IMR-90 (cell line): Measurements from ENCODE around the gene SPI1. TPM values are rescaled to one million over a fixed set of nuclear protein-coding genes. Genes with fewer than 3 reads are reported as not detected.

Experiments used
- ATAC-seq: fragments of 200-7000 bp; cut with Tn5 transposase; 2 replicates; pipeline ENCODE4 v1.9.1; 2020; ENCODE audit warnings: low read depth, mild to moderate bottlenecking, moderate library complexity
- BruUV-seq: library from RNA; stranded (reverse); fragments of 400-500 nt; replicated peaks from 2 replicates; lab custom pipeline; 2021; lab: Mats Ljungman, UMichigan
- CTCF ChIA-PET: fragments of 300-600 bp; formaldehyde crosslinking; extraction: SDS; loops from one replicate; lab custom pipeline; 2021; ENCODE audit warnings: antibody characterized with exemption; lab: Yijun Ruan, JAX
- POLR2A ChIA-PET: fragments of 300-600 bp; sonication (Branson Sonifier 250); formaldehyde crosslinking; loops from one replicate; lab custom pipeline; 2022; ENCODE audit warnings: antibody characterized with exemption; ENCODE audit not compliant: unreplicated experiment; lab: Charles Lee
- DNase-seq: peaks from one replicate; pipeline ENCODE4 v3.0.0; 2013
- H2AFZ ChIP-seq: replicated peaks from 2 replicates; pipeline ENCODE3; 2013; ENCODE audit warnings: low read length, mild to moderate bottlenecking; ENCODE audit not compliant: poor library complexity
- H2AK5ac ChIP-seq: 2 replicates; pipeline ENCODE4 v1.6.1; 2013; ENCODE audit warnings: low read depth, low read length, inconsistent platforms
- H2AK9ac ChIP-seq: replicated peaks from 2 replicates; pipeline ENCODE3; 2013; ENCODE audit warnings: mild to moderate bottlenecking, low read depth, low read length, moderate library complexity; ENCODE audit not compliant: poor library complexity
- H2BK120ac ChIP-seq: 2 replicates; pipeline ENCODE4 v1.6.1; 2013; ENCODE audit warnings: low read depth, low read length, inconsistent platforms
- H2BK15ac ChIP-seq: 3 replicates; pipeline ENCODE4 v1.6.1; 2013; ENCODE audit warnings: low read depth, low read length, inconsistent platforms
- H2BK20ac ChIP-seq: 2 replicates; pipeline ENCODE4 v1.6.1; 2013; ENCODE audit warnings: low read depth, mild to moderate bottlenecking, inconsistent platforms, low read length, moderate library complexity
- H2BK5ac ChIP-seq: 2 replicates; pipeline ENCODE4 v1.6.1; 2013; ENCODE audit warnings: mild to moderate bottlenecking, low read depth, low read length, inconsistent platforms; ENCODE audit not compliant: poor library complexity, severe bottlenecking
- H3K14ac ChIP-seq: replicated peaks from 2 replicates; pipeline ENCODE4 v1.6.1; 2013; ENCODE audit warnings: low read depth, low read length, inconsistent platforms
- H3K18ac ChIP-seq: 2 replicates; pipeline ENCODE4 v1.6.1; 2013; ENCODE audit warnings: low read depth, low read length, control low read depth
- H3K23ac ChIP-seq: 2 replicates; pipeline ENCODE4 v1.6.1; 2013; ENCODE audit warnings: low read depth, low read length, inconsistent platforms
- H3K27ac ChIP-seq: 2 replicates; pipeline ENCODE4 v1.5.1; 2013; ENCODE audit warnings: mild to moderate bottlenecking, control low read depth, low read length; ENCODE audit not compliant: insufficient read depth
- H3K27me3 ChIP-seq: 2 replicates; pipeline ENCODE4 v1.6.1; 2013; ENCODE audit warnings: low read length; ENCODE audit not compliant: control insufficient read depth, insufficient read depth
- H3K36me3 ChIP-seq: 2 replicates; pipeline ENCODE4 v1.6.1; 2013; ENCODE audit warnings: low read length, mixed read lengths; ENCODE audit not compliant: control insufficient read depth, insufficient read depth
- H3K4ac ChIP-seq: 2 replicates; pipeline ENCODE4 v1.6.1; 2013; ENCODE audit warnings: low read depth, low read length, inconsistent platforms
- H3K4me1 ChIP-seq: 2 replicates; pipeline ENCODE4 v1.6.1; 2013; ENCODE audit warnings: low read length, mixed read lengths; ENCODE audit not compliant: control insufficient read depth, insufficient read depth
- H3K4me2 ChIP-seq: 2 replicates; pipeline ENCODE4 v1.6.1; 2013; ENCODE audit warnings: low read depth, mild to moderate bottlenecking, control low read depth, low read length, moderate library complexity
- H3K4me3 ChIP-seq: 2 replicates; pipeline ENCODE4 v1.5.1; 2013; ENCODE audit warnings: low read depth, mild to moderate bottlenecking, control low read depth, low read length, moderate library complexity; ENCODE audit not compliant: insufficient read depth
- H3K56ac ChIP-seq: 2 replicates; pipeline ENCODE4 v1.6.1; 2013; ENCODE audit warnings: low read length, inconsistent platforms; ENCODE audit not compliant: insufficient read depth; ENCODE audit errors: extremely low read depth
- H3K79me1 ChIP-seq, 2 experiments: 2 replicates each; pipeline ENCODE4 v1.6.1; 2013; ENCODE audit warnings: low read length in 2 of 2, inconsistent platforms in 1 of 2, low read depth in 1 of 2
- H3K9ac ChIP-seq: 2 replicates; pipeline ENCODE4 v1.6.1; 2013; ENCODE audit warnings: low read depth, low read length, control low read depth
- H3K9me1 ChIP-seq: 2 replicates; pipeline ENCODE4 v1.6.1; 2013; ENCODE audit warnings: low read length, inconsistent platforms; ENCODE audit not compliant: insufficient read depth
- H3K9me3 ChIP-seq: 2 replicates; pipeline ENCODE4 v1.6.1; 2013; ENCODE audit warnings: low read length; ENCODE audit not compliant: control insufficient read depth, insufficient read depth
- H4K20me1 ChIP-seq: 2 replicates; pipeline ENCODE4 v1.6.1; 2013; ENCODE audit warnings: low read length, inconsistent platforms; ENCODE audit not compliant: insufficient read depth
- H4K5ac ChIP-seq: 2 replicates; pipeline ENCODE4 v1.6.1; 2013; ENCODE audit warnings: mild to moderate bottlenecking, low read depth, low read length, control low read depth
- H4K8ac ChIP-seq, 2 experiments: 2 replicates each; pipeline ENCODE4 v1.6.1; 2013; ENCODE audit warnings: low read depth in 2 of 2, low read length in 2 of 2, control low read depth in 1 of 2, inconsistent platforms in 1 of 2
- H4K91ac ChIP-seq: 2 replicates; pipeline ENCODE4 v1.6.1; 2013; ENCODE audit warnings: low read depth, low read length, inconsistent platforms; ENCODE audit not compliant: insufficient read depth
- CHD1 ChIP-seq: IDR thresholded peaks from 2 replicates; pipeline ENCODE4 v1.6.1; 2012; ENCODE audit warnings: low read depth, low read length, improper control_type of control experiment
- CTCF ChIP-seq: conservative IDR thresholded peaks from 2 replicates; pipeline ENCODE4 v1.5.1; 2012; ENCODE audit warnings: mild to moderate bottlenecking, low read depth, low read length, improper control_type of control experiment
- ELK1 ChIP-seq: fragments of 150-350 bp; IDR thresholded peaks from 2 replicates; pipeline ENCODE4 v1.6.1; 2016; ENCODE audit warnings: low read depth, mild to moderate bottlenecking, low read length, moderate library complexity, borderline replicate concordance
- FOS ChIP-seq: fragments of 150-350 bp; IDR thresholded peaks from 2 replicates; pipeline ENCODE4 v1.6.1; 2016; ENCODE audit warnings: low read depth, low read length
- MAZ ChIP-seq: IDR thresholded peaks from 2 replicates; pipeline ENCODE4 v1.6.1; 2012; ENCODE audit warnings: low read depth, mild to moderate bottlenecking, low read length, improper control_type of control experiment, moderate library complexity, borderline replicate concordance
- POLR2A ChIP-seq: IDR thresholded peaks from 2 replicates; pipeline ENCODE4 v1.6.1; 2012; ENCODE audit warnings: mild to moderate bottlenecking, low read depth, low read length
- RAD21 ChIP-seq: IDR thresholded peaks from 2 replicates; pipeline ENCODE4 v1.6.1; 2012; ENCODE audit warnings: low read length, improper control_type of control experiment
- RCOR1 ChIP-seq: IDR thresholded peaks from 2 replicates; pipeline ENCODE4 v1.6.1; 2012; ENCODE audit warnings: mild to moderate bottlenecking, low read length, improper control_type of control experiment; ENCODE audit not compliant: insufficient replicate concordance
- RFX5 ChIP-seq: IDR thresholded peaks from 2 replicates; pipeline ENCODE4 v1.8.0; 2012; ENCODE audit warnings: low read depth, mild to moderate bottlenecking, low read length, moderate library complexity
- SMC3 ChIP-seq: fragments of 150-350 bp; IDR thresholded peaks from 2 replicates; pipeline ENCODE4 v1.6.1; 2016; ENCODE audit warnings: low read depth, mild to moderate bottlenecking, antibody characterized with exemption, low read length, moderate library complexity
- WGBS, 2 experiments: methylation state at CpG; one replicate each; pipeline versions ENCODE4 v1.1.5 to v1.1.7; 2013; ENCODE audit warnings: missing lambda C conversion rate in 2 of 2; ENCODE audit not compliant: insufficient read length in 1 of 2; ENCODE audit errors: extremely low coverage in 2 of 2; 5-methylcytosine and 5-hydroxymethylcytosine counted together
- dilution Hi-C: fragments of 300-500 bp; cut with HindIII; formaldehyde crosslinking; loops from one replicate; pipeline ENCODE4 v1.14.3; 2018; ENCODE audit warnings: low sequenced_read_pairs; ENCODE audit not compliant: unreplicated experiment
- in situ Hi-C: fragments of 300-500 bp; cut with MboI; formaldehyde crosslinking; loops from 3 replicates; pipeline ENCODE4 v1.14.3; 2019; ENCODE audit warnings: low sequenced_read_pairs, inconsistent platforms, mixed read lengths
- intact Hi-C: fragments of 100-400 bp; cut with micrococcal nuclease; formaldehyde crosslinking; loops from 2 replicates; pipeline ENCODE4 v1.10.0; 2022
- polyA plus RNA-seq, 3 experiments: library from polyadenylated mRNA; depleted of rRNA; stranded (reverse); fragments of >200 nt; gene quantifications; 2 replicates each; pipeline ENCODE4 v1.2.3, GENCODE V29; 2012; ENCODE audit warnings: low replicate concordance in 1 of 3
- total RNA-seq: library from RNA; depleted of rRNA; stranded (reverse); fragments of >200 nt; gene quantifications from 2 replicates; pipeline ENCODE4 v1.2.3, GENCODE V29; 2012

SPI1 gene
- total and polyA plus RNA-seq, 2 of the 4 experiments (the other 2 are of a cell fraction): not detected

- no peaks in the 10 kb centered on the region; the same call in 1 of the 2 replicates for H4K20me1 ChIP-seq
- no peak overlapping the region for H2BK120ac ChIP-seq
- DNase-seq (no peak), ATAC-seq (no peak)
- dilution Hi-C loops (no loop called here), intact Hi-C loops (no loop called here), in situ Hi-C loops (no loop called here)
- H4K5ac ChIP-seq: no peak overlapping the region
- H3K4me2 ChIP-seq: no peak overlapping the region
- no peaks in the 10 kb centered on the region for H3K9me3 ChIP-seq
- H3K9ac ChIP-seq: no peak overlapping the region
- no peak overlapping the region for H2BK15ac ChIP-seq
- H2AK9ac ChIP-seq: no peak overlapping the region
- WGBS, 2 experiments: 65% methylated on average over 2 of the region's 2 CpGs; no CpG with 5 or more reads in 1 of the 2 experiments
- H3K4me3 ChIP-seq: no peak overlapping the region
- H2AK5ac ChIP-seq: no peak overlapping the region
- H4K91ac ChIP-seq: no peak overlapping the region
- ChIA-PET POLR2A (no interaction called here), CTCF (no interaction called here)
- peaks cover 4% of the 10 kb centered on the region for H3K4me1 ChIP-seq
- no peak overlapping the region for H3K14ac ChIP-seq
- TF ChIP-seq RAD21: no peak
- TF ChIP-seq ELK1: no peak
- TF ChIP-seq MAZ: no peak
- no peak for TF ChIP-seq RCOR1
- TF ChIP-seq POLR2A: no peak
- no peak for TF ChIP-seq RFX5
- TF ChIP-seq FOS: no peak
- TF ChIP-seq CTCF: no peak
- no peak for TF ChIP-seq SMC3
- no peak for TF ChIP-seq CHD1
- H2BK5ac ChIP-seq: no peak overlapping the region
- no peak overlapping the region for H4K8ac ChIP-seq
- H3K4ac ChIP-seq: no peak overlapping the region
- no peaks in the 10 kb centered on the region for H3K36me3 ChIP-seq
- H3K9me1 ChIP-seq: peaks cover 7% of the 10 kb centered on the region
- no peak overlapping the region for H3K56ac ChIP-seq
- no peak overlapping the region for H3K18ac ChIP-seq
- no peak overlapping the region for H2BK20ac ChIP-seq
- H3K27ac ChIP-seq: no peak overlapping the region
- peaks cover 7% of the 10 kb centered on the region; the same call in 1 of the 2 replicates for H3K27me3 ChIP-seq
- H3K23ac ChIP-seq: no peak overlapping the region
- H3K79me1 ChIP-seq: no peaks in the 10 kb centered on the region
- BruUV-seq: no TSS peak
- no peak overlapping the region for H2AFZ ChIP-seq
These were observed 970 bp upstream of the SPI1 start for GRCh38 chr11:47379317-47379716.
